ENCODE data around the gene CORIN.

CORIN gene

GRCh38 chr4:47736146-47736545, 101.7 kb downstream of the CORIN start:
- Histone ChIP-seq H3K4me1 (ENCODE audit: control insufficient read depth in 2 of 2, insufficient read depth in 2 of 2, low read length in 2 of 2) (no peaks in the 10 kb centered on the region), H3K9ac (ENCODE audit: low read depth in 1 of 2, low read length in 2 of 2) (no peak overlapping the region), H3K9me3 (ENCODE audit: control insufficient read depth in 2 of 2, low read length in 2 of 2) (no peaks in the 10 kb centered on the region), H3K36me3 (ENCODE audit: control insufficient read depth in 2 of 2, insufficient read depth in 2 of 2, low read length in 2 of 2) (no peaks in the 10 kb centered on the region), H3K4me3 (ENCODE audit: low read length in 2 of 2) (no peak overlapping the region), H3K27me3 (ENCODE audit: control insufficient read depth in 2 of 2, insufficient read depth in 2 of 2, low read length in 2 of 2) (no peaks in the 10 kb centered on the region), H3K27ac (ENCODE audit: low read depth in 2 of 2, low read length in 2 of 2) (no peak overlapping the region)

DNA sequence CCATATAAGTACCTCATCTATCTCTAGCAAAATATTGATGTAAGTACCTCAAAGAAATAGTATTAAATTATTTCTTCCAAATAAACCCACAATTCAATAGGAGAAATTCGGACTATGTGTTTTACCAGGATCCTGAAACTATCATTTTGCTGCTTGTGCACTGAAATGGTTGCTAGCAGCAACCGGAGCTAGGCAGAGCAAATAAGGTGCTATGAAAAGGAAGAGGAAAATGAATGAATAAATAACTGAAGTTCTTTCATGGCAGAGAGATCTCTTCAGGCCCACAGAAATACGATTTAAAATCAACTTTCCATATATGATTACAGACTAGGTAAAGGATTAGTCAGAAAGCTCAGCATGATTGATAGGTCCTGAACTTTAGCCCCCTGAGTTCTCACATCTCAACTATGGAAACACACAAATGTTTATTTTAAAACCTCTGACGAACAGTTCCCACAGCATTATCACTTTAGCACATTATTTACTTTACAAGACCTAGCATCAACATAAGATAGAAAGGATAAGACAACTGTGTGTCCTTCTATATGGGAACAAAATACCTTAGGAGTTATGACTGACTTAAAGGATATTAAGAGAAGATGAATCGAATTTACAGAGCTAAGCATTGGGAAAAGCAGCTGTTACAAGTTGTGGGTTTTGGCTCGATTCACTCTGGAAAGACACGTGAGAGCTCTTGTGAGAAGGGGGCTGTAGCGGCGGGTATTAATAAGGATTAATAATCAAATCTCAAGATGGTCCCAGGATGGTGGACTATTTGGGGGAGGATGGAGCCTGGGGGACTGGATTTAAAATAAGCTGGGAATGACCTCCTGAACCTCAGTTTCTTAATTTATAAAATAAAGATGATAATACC, 104.3 kb downstream of the CORIN start:
- Histone ChIP-seq H3K4me3 (ENCODE audit: low read length in 2 of 2) (no peak overlapping the region), H3K27me3 (ENCODE audit: control insufficient read depth in 2 of 2, insufficient read depth in 2 of 2, low read length in 2 of 2) (no peaks in the 10 kb centered on the region), H3K9me3 (ENCODE audit: control insufficient read depth in 2 of 2, low read length in 2 of 2) (no peaks in the 10 kb centered on the region), H3K4me1 (ENCODE audit: control insufficient read depth in 2 of 2, insufficient read depth in 2 of 2, low read length in 2 of 2) (no peaks in the 10 kb centered on the region), H3K36me3 (ENCODE audit: control insufficient read depth in 2 of 2, insufficient read depth in 2 of 2, low read length in 2 of 2) (no peaks in the 10 kb centered on the region), H3K9ac (ENCODE audit: low read depth in 1 of 2, low read length in 2 of 2) (no peak overlapping the region), H3K27ac (ENCODE audit: low read depth in 2 of 2, low read length in 2 of 2) (no peak overlapping the region)

DNA sequence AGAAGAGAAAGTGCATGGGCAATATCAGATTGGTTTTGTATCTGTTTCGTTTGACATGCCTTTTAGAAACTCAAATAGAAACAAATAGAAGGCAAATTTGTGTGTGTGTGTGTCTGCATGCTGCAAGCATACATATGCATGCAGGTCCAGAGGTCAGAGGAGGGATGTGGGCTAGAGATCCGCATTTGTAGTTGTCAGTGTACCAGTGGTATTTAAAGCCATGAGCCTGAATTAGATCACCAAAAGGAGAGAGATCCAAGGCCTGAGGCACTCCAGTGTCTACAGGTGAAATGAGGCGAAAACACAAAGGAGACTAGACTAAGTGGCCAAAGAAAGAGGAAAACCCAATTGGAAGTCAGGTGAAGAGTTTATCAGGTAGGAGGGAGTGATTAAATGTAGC, 106.7 kb downstream of the CORIN start:
- no peaks in the 10 kb centered on the region for H3K9me3 ChIP-seq (ENCODE audit: control insufficient read depth in 2 of 2, low read length in 2 of 2)
- H3K4me3 ChIP-seq (ENCODE audit: low read length in 2 of 2): no peak overlapping the region
- no peaks in the 10 kb centered on the region for H3K4me1 ChIP-seq (ENCODE audit: control insufficient read depth in 2 of 2, insufficient read depth in 2 of 2, low read length in 2 of 2)
- H3K36me3 ChIP-seq (ENCODE audit: control insufficient read depth in 2 of 2, insufficient read depth in 2 of 2, low read length in 2 of 2): no peaks in the 10 kb centered on the region
- no peaks in the 10 kb centered on the region for H3K27me3 ChIP-seq (ENCODE audit: control insufficient read depth in 2 of 2, insufficient read depth in 2 of 2, low read length in 2 of 2)
- H3K27ac ChIP-seq (ENCODE audit: low read depth in 2 of 2, low read length in 2 of 2): no peak overlapping the region
- H3K9ac ChIP-seq (ENCODE audit: low read depth in 1 of 2, low read length in 2 of 2): no peak overlapping the region

DNA sequence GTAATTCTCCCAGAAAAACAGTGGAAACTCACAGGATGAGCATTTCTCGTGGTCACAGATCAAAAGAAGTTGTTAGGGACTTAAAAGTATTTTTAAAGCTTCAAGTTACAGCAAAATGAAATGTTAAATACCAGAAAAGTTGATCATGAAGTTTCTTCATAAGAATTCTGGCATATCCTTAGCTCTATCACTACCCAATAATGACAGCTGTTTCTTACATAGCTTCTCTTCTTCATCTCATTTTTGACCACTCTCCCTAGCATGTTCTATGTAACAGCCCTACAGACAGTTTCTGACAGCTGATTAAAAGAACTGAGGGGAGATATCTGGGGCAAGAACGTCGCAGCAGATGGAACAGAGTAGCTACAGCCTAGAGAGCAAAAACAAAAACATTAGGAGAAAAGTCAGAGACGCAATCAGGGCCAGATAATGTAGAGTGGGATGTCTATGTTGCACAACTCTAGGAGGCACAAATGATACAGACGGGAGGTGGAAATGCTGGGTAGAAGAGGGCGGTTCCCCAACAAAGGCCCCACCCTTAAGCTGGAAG, 108.7 kb downstream of the CORIN start:
- H3K4me3 ChIP-seq (ENCODE audit: low read length in 2 of 2): no peak overlapping the region
- no peaks in the 10 kb centered on the region for H3K9me3 ChIP-seq (ENCODE audit: control insufficient read depth in 2 of 2, low read length in 2 of 2)
- H3K27ac ChIP-seq (ENCODE audit: low read depth in 2 of 2, low read length in 2 of 2): no peak overlapping the region
- no peak overlapping the region for H3K9ac ChIP-seq (ENCODE audit: low read depth in 1 of 2, low read length in 2 of 2)
- no peaks in the 10 kb centered on the region for H3K27me3 ChIP-seq (ENCODE audit: control insufficient read depth in 2 of 2, insufficient read depth in 2 of 2, low read length in 2 of 2)
- H3K4me1 ChIP-seq (ENCODE audit: control insufficient read depth in 2 of 2, insufficient read depth in 2 of 2, low read length in 2 of 2): no peaks in the 10 kb centered on the region
- H3K36me3 ChIP-seq (ENCODE audit: control insufficient read depth in 2 of 2, insufficient read depth in 2 of 2, low read length in 2 of 2): no peaks in the 10 kb centered on the region

DNA sequence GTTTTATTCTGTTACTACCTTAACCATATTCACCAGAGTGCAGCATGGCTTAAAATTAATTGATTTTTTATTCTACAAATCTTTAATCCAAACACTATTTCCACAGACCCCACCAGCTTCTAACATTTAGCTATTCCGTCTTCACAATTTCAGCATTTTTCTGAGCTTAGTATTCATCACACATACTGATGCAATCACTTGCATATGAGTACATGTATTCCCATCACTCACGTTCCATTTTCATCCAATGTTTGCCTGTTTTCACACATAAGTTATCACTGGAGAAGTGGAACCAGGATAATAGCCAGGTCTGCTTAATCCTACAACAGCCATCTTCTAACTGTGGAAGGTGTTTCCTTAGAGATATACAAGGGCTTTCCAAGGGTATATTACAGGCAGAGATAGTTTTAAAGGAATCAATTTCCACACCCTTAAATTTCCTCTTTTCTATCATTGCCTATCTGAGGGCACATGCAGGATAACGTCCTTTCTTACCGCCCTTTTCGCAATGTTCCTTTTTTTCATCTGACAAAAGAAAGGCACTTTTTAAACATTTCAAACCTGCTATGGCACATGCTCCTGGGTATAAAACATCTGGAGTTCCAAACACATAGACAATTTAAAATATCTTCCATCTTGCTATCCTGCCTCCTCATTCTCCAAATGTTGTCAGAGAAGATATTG, 115.8 kb downstream of the CORIN start:
- Histone ChIP-seq H3K4me1 (ENCODE audit: control insufficient read depth in 2 of 2, insufficient read depth in 2 of 2, low read length in 2 of 2) (no peaks in the 10 kb centered on the region), H3K27ac (ENCODE audit: low read depth in 2 of 2, low read length in 2 of 2) (no peak overlapping the region), H3K9me3 (ENCODE audit: control insufficient read depth in 2 of 2, low read length in 2 of 2) (no peaks in the 10 kb centered on the region), H3K36me3 (ENCODE audit: control insufficient read depth in 2 of 2, insufficient read depth in 2 of 2, low read length in 2 of 2) (no peaks in the 10 kb centered on the region), H3K9ac (ENCODE audit: low read depth in 1 of 2, low read length in 2 of 2) (no peak overlapping the region), H3K4me3 (ENCODE audit: low read length in 2 of 2) (no peak overlapping the region), H3K27me3 (ENCODE audit: control insufficient read depth in 2 of 2, insufficient read depth in 2 of 2, low read length in 2 of 2) (peaks cover 0 to 2% of the 10 kb centered on the region in 2 donors)

DNA sequence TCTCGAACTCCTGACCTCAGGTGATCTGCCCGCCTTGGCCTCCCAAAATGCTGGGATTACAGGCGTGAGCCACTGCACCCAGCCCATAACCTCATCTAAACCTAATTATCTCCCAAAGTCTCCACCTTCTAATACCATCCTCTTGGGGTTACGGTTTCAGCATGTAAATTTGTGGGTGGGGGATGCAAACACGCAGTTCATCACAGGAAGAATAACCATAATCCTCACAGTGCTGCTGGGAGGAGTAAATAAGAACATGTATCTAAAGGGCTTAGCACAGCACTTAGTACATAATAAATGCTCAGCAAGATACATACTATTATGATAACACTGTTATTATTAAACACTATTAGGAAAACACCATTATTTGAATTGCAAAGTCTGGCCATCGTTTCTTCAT, 116.4 kb downstream of the CORIN start:
- H3K27me3 ChIP-seq (ENCODE audit: control insufficient read depth in 2 of 2, insufficient read depth in 2 of 2, low read length in 2 of 2): peaks cover 0 to 2% of the 10 kb centered on the region in 2 donors
- H3K27ac ChIP-seq (ENCODE audit: low read depth in 2 of 2, low read length in 2 of 2): no peak overlapping the region
- no peak overlapping the region for H3K4me3 ChIP-seq (ENCODE audit: low read length in 2 of 2)
- H3K9me3 ChIP-seq (ENCODE audit: control insufficient read depth in 2 of 2, low read length in 2 of 2): no peaks in the 10 kb centered on the region
- H3K36me3 ChIP-seq (ENCODE audit: control insufficient read depth in 2 of 2, insufficient read depth in 2 of 2, low read length in 2 of 2): no peaks in the 10 kb centered on the region
- H3K9ac ChIP-seq (ENCODE audit: low read depth in 1 of 2, low read length in 2 of 2): no peak overlapping the region
- no peaks in the 10 kb centered on the region for H3K4me1 ChIP-seq (ENCODE audit: control insufficient read depth in 2 of 2, insufficient read depth in 2 of 2, low read length in 2 of 2)

DNA sequence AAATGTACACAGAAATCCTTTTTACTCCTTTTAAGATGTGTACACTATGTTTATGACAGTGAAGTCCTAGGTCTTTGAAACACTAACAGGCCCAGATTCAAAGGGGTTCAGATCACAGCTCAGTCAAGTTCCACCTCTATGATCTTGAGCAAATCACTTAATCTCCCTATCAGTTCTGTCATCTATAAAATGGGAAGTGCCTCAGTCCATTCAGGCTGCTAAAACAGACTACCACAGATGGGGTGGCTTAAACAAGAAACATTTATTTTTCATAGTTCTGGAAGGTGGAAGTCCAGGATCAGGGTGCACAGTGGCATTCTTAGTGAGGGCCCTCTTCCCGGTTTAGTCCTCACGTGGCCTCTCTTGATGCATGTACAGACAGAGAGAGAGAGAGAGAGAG, 117.1 kb downstream of the CORIN start:
- H3K27me3 ChIP-seq (ENCODE audit: control insufficient read depth in 2 of 2, insufficient read depth in 2 of 2, low read length in 2 of 2): peaks cover 0 to 2% of the 10 kb centered on the region in 2 donors
- H3K4me3 ChIP-seq (ENCODE audit: low read length in 2 of 2): no peak overlapping the region
- H3K9me3 ChIP-seq (ENCODE audit: control insufficient read depth in 2 of 2, low read length in 2 of 2): no peaks in the 10 kb centered on the region
- no peaks in the 10 kb centered on the region for H3K36me3 ChIP-seq (ENCODE audit: control insufficient read depth in 2 of 2, insufficient read depth in 2 of 2, low read length in 2 of 2)
- no peaks in the 10 kb centered on the region for H3K4me1 ChIP-seq (ENCODE audit: control insufficient read depth in 2 of 2, insufficient read depth in 2 of 2, low read length in 2 of 2)
- H3K27ac ChIP-seq (ENCODE audit: low read depth in 2 of 2, low read length in 2 of 2): no peak overlapping the region
- H3K9ac ChIP-seq (ENCODE audit: low read depth in 1 of 2, low read length in 2 of 2): no peak overlapping the region

- Histone ChIP-seq H3K4me1 (ENCODE audit: control insufficient read depth in 2 of 2, insufficient read depth in 2 of 2, low read length in 2 of 2) (no peaks in the 10 kb centered on the region), H3K27ac (ENCODE audit: low read depth in 2 of 2, low read length in 2 of 2) (no peak overlapping the region), H3K4me3 (ENCODE audit: low read length in 2 of 2) (no peak overlapping the region), H3K9me3 (ENCODE audit: control insufficient read depth in 2 of 2, low read length in 2 of 2) (no peaks in the 10 kb centered on the region), H3K36me3 (ENCODE audit: control insufficient read depth in 2 of 2, insufficient read depth in 2 of 2, low read length in 2 of 2) (no peaks in the 10 kb centered on the region), H3K27me3 (ENCODE audit: control insufficient read depth in 2 of 2, insufficient read depth in 2 of 2, low read length in 2 of 2) (peaks cover 0 to 2% of the 10 kb centered on the region in 2 donors), H3K9ac (ENCODE audit: low read depth in 1 of 2, low read length in 2 of 2) (no peak overlapping the region)
Observed at GRCh38 chr4:47719576-47719975, 118.3 kb downstream of the CORIN start.

DNA sequence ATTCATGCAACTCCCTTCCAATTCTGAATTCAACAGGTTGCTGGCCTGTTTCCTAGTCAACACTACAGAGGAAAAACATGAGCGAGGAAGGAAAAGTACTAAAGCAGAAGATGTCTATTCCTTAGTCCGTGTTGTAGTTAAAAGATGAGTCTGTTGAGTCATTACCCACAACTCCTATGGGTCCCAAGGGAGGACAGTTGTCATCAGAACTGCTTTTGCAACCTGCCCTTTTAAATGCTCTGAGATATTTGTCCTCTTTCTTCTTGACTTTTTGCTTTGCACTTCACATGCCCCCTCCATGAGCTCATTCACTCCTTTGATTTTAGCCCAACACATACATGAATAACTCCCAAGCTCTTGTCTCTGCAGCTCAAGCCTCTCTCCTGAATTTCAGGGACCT, 119.2 kb downstream of the CORIN start:
- Histone ChIP-seq H3K36me3 (ENCODE audit: control insufficient read depth in 2 of 2, insufficient read depth in 2 of 2, low read length in 2 of 2) (no peaks in the 10 kb centered on the region), H3K27me3 (ENCODE audit: control insufficient read depth in 2 of 2, insufficient read depth in 2 of 2, low read length in 2 of 2) (peaks cover 0 to 2% of the 10 kb centered on the region in 2 donors), H3K4me1 (ENCODE audit: control insufficient read depth in 2 of 2, insufficient read depth in 2 of 2, low read length in 2 of 2) (no peaks in the 10 kb centered on the region), H3K27ac (ENCODE audit: low read depth in 2 of 2, low read length in 2 of 2) (no peak overlapping the region), H3K4me3 (ENCODE audit: low read length in 2 of 2) (no peak overlapping the region), H3K9me3 (ENCODE audit: control insufficient read depth in 2 of 2, low read length in 2 of 2) (no peaks in the 10 kb centered on the region), H3K9ac (ENCODE audit: low read depth in 1 of 2, low read length in 2 of 2) (no peak overlapping the region)

- H3K27me3 ChIP-seq (ENCODE audit: control insufficient read depth in 2 of 2, insufficient read depth in 2 of 2, low read length in 2 of 2): peaks cover 0 to 2% of the 10 kb centered on the region in 2 donors
- H3K36me3 ChIP-seq (ENCODE audit: control insufficient read depth in 2 of 2, insufficient read depth in 2 of 2, low read length in 2 of 2): no peaks in the 10 kb centered on the region
- no peaks in the 10 kb centered on the region for H3K4me1 ChIP-seq (ENCODE audit: control insufficient read depth in 2 of 2, insufficient read depth in 2 of 2, low read length in 2 of 2)
- H3K4me3 ChIP-seq (ENCODE audit: low read length in 2 of 2): no peak overlapping the region
- no peak overlapping the region for H3K27ac ChIP-seq (ENCODE audit: low read depth in 2 of 2, low read length in 2 of 2)
- no peak overlapping the region for H3K9ac ChIP-seq (ENCODE audit: low read depth in 1 of 2, low read length in 2 of 2)
- H3K9me3 ChIP-seq (ENCODE audit: control insufficient read depth in 2 of 2, low read length in 2 of 2): no peaks in the 10 kb centered on the region
Observed at GRCh38 chr4:47717188-47717587, 120.7 kb downstream of the CORIN start.
